IMR-90 (cell line): Measurements from ENCODE around the gene DYTN. TPM values are rescaled to one million over a fixed set of nuclear protein-coding genes. Genes with fewer than 3 reads are reported as not detected.

Source experiments
- ATAC-seq: fragments of 200-7000 bp; cut with Tn5 transposase; 2 replicates; pipeline ENCODE4 v1.9.1; 2020; ENCODE audit warnings: low read depth, mild to moderate bottlenecking, moderate library complexity
- BruUV-seq: library from RNA; stranded (reverse); fragments of 400-500 nt; replicated peaks from 2 replicates; lab custom pipeline; 2021; lab: Mats Ljungman, UMichigan
- CTCF ChIA-PET: fragments of 300-600 bp; formaldehyde crosslinking; extraction: SDS; loops from one replicate; lab custom pipeline; 2021; ENCODE audit warnings: antibody characterized with exemption; lab: Yijun Ruan, JAX
- POLR2A ChIA-PET: fragments of 300-600 bp; sonication (Branson Sonifier 250); formaldehyde crosslinking; loops from one replicate; lab custom pipeline; 2022; ENCODE audit warnings: antibody characterized with exemption; ENCODE audit not compliant: unreplicated experiment; lab: Charles Lee
- DNase-seq: peaks from one replicate; pipeline ENCODE4 v3.0.0; 2013
- H2AFZ ChIP-seq: replicated peaks from 2 replicates; pipeline ENCODE3; 2013; ENCODE audit warnings: low read length, mild to moderate bottlenecking; ENCODE audit not compliant: poor library complexity
- H2AK5ac ChIP-seq: 2 replicates; pipeline ENCODE4 v1.6.1; 2013; ENCODE audit warnings: low read depth, low read length, inconsistent platforms
- H2AK9ac ChIP-seq: replicated peaks from 2 replicates; pipeline ENCODE3; 2013; ENCODE audit warnings: mild to moderate bottlenecking, low read depth, low read length, moderate library complexity; ENCODE audit not compliant: poor library complexity
- H2BK120ac ChIP-seq: 2 replicates; pipeline ENCODE4 v1.6.1; 2013; ENCODE audit warnings: low read depth, low read length, inconsistent platforms
- H2BK15ac ChIP-seq: 3 replicates; pipeline ENCODE4 v1.6.1; 2013; ENCODE audit warnings: low read depth, low read length, inconsistent platforms
- H2BK20ac ChIP-seq: 2 replicates; pipeline ENCODE4 v1.6.1; 2013; ENCODE audit warnings: low read depth, mild to moderate bottlenecking, inconsistent platforms, low read length, moderate library complexity
- H2BK5ac ChIP-seq: 2 replicates; pipeline ENCODE4 v1.6.1; 2013; ENCODE audit warnings: mild to moderate bottlenecking, low read depth, low read length, inconsistent platforms; ENCODE audit not compliant: poor library complexity, severe bottlenecking
- H3K14ac ChIP-seq: replicated peaks from 2 replicates; pipeline ENCODE4 v1.6.1; 2013; ENCODE audit warnings: low read depth, low read length, inconsistent platforms
- H3K18ac ChIP-seq: 2 replicates; pipeline ENCODE4 v1.6.1; 2013; ENCODE audit warnings: low read depth, low read length, control low read depth
- H3K23ac ChIP-seq: 2 replicates; pipeline ENCODE4 v1.6.1; 2013; ENCODE audit warnings: low read depth, low read length, inconsistent platforms
- H3K27ac ChIP-seq: 2 replicates; pipeline ENCODE4 v1.5.1; 2013; ENCODE audit warnings: mild to moderate bottlenecking, control low read depth, low read length; ENCODE audit not compliant: insufficient read depth
- H3K27me3 ChIP-seq: 2 replicates; pipeline ENCODE4 v1.6.1; 2013; ENCODE audit warnings: low read length; ENCODE audit not compliant: control insufficient read depth, insufficient read depth
- H3K36me3 ChIP-seq: 2 replicates; pipeline ENCODE4 v1.6.1; 2013; ENCODE audit warnings: low read length, mixed read lengths; ENCODE audit not compliant: control insufficient read depth, insufficient read depth
- H3K4ac ChIP-seq: 2 replicates; pipeline ENCODE4 v1.6.1; 2013; ENCODE audit warnings: low read depth, low read length, inconsistent platforms
- H3K4me1 ChIP-seq: 2 replicates; pipeline ENCODE4 v1.6.1; 2013; ENCODE audit warnings: low read length, mixed read lengths; ENCODE audit not compliant: control insufficient read depth, insufficient read depth
- H3K4me2 ChIP-seq: 2 replicates; pipeline ENCODE4 v1.6.1; 2013; ENCODE audit warnings: low read depth, mild to moderate bottlenecking, control low read depth, low read length, moderate library complexity
- H3K4me3 ChIP-seq: 2 replicates; pipeline ENCODE4 v1.5.1; 2013; ENCODE audit warnings: low read depth, mild to moderate bottlenecking, control low read depth, low read length, moderate library complexity; ENCODE audit not compliant: insufficient read depth
- H3K56ac ChIP-seq: 2 replicates; pipeline ENCODE4 v1.6.1; 2013; ENCODE audit warnings: low read length, inconsistent platforms; ENCODE audit not compliant: insufficient read depth; ENCODE audit errors: extremely low read depth
- H3K79me1 ChIP-seq, 2 experiments: 2 replicates each; pipeline ENCODE4 v1.6.1; 2013; ENCODE audit warnings: low read length in 2 of 2, inconsistent platforms in 1 of 2, low read depth in 1 of 2
- H3K9ac ChIP-seq: 2 replicates; pipeline ENCODE4 v1.6.1; 2013; ENCODE audit warnings: low read depth, low read length, control low read depth
- H3K9me1 ChIP-seq: 2 replicates; pipeline ENCODE4 v1.6.1; 2013; ENCODE audit warnings: low read length, inconsistent platforms; ENCODE audit not compliant: insufficient read depth
- H3K9me3 ChIP-seq: 2 replicates; pipeline ENCODE4 v1.6.1; 2013; ENCODE audit warnings: low read length; ENCODE audit not compliant: control insufficient read depth, insufficient read depth
- H4K20me1 ChIP-seq: 2 replicates; pipeline ENCODE4 v1.6.1; 2013; ENCODE audit warnings: low read length, inconsistent platforms; ENCODE audit not compliant: insufficient read depth
- H4K5ac ChIP-seq: 2 replicates; pipeline ENCODE4 v1.6.1; 2013; ENCODE audit warnings: mild to moderate bottlenecking, low read depth, low read length, control low read depth
- H4K8ac ChIP-seq, 2 experiments: 2 replicates each; pipeline ENCODE4 v1.6.1; 2013; ENCODE audit warnings: low read depth in 2 of 2, low read length in 2 of 2, control low read depth in 1 of 2, inconsistent platforms in 1 of 2
- H4K91ac ChIP-seq: 2 replicates; pipeline ENCODE4 v1.6.1; 2013; ENCODE audit warnings: low read depth, low read length, inconsistent platforms; ENCODE audit not compliant: insufficient read depth
- BHLHE40 ChIP-seq: fragments of 150-350 bp; IDR thresholded peaks from 2 replicates; pipeline ENCODE4 v1.6.1; 2016; ENCODE audit warnings: mild to moderate bottlenecking, low read depth, low read length
- CEBPB ChIP-seq: IDR thresholded peaks from 2 replicates; pipeline ENCODE4 v1.6.1; 2012; ENCODE audit warnings: low read depth, low read length, improper control_type of control experiment
- CHD1 ChIP-seq: IDR thresholded peaks from 2 replicates; pipeline ENCODE4 v1.6.1; 2012; ENCODE audit warnings: low read depth, low read length, improper control_type of control experiment
- CTCF ChIP-seq: conservative IDR thresholded peaks from 2 replicates; pipeline ENCODE4 v1.5.1; 2012; ENCODE audit warnings: mild to moderate bottlenecking, low read depth, low read length, improper control_type of control experiment
- ELK1 ChIP-seq: fragments of 150-350 bp; IDR thresholded peaks from 2 replicates; pipeline ENCODE4 v1.6.1; 2016; ENCODE audit warnings: low read depth, mild to moderate bottlenecking, low read length, moderate library complexity, borderline replicate concordance
- FOS ChIP-seq: fragments of 150-350 bp; IDR thresholded peaks from 2 replicates; pipeline ENCODE4 v1.6.1; 2016; ENCODE audit warnings: low read depth, low read length
- MAFK ChIP-seq: IDR thresholded peaks from 2 replicates; pipeline ENCODE4 v1.6.1; 2012; ENCODE audit warnings: low read depth, low read length, improper control_type of control experiment
- MAZ ChIP-seq: IDR thresholded peaks from 2 replicates; pipeline ENCODE4 v1.6.1; 2012; ENCODE audit warnings: low read depth, mild to moderate bottlenecking, low read length, improper control_type of control experiment, moderate library complexity, borderline replicate concordance
- MXI1 ChIP-seq: IDR thresholded peaks from 2 replicates; pipeline ENCODE4 v1.6.1; 2012; ENCODE audit warnings: low read depth, mild to moderate bottlenecking, low read length, moderate library complexity, borderline replicate concordance
- NFE2L2 ChIP-seq: fragments of 150-350 bp; IDR thresholded peaks from 2 replicates; pipeline ENCODE4 v1.6.1; 2016; ENCODE audit warnings: low read depth, mild to moderate bottlenecking, low read length
- POLR2A ChIP-seq: IDR thresholded peaks from 2 replicates; pipeline ENCODE4 v1.6.1; 2012; ENCODE audit warnings: mild to moderate bottlenecking, low read depth, low read length
- RAD21 ChIP-seq: IDR thresholded peaks from 2 replicates; pipeline ENCODE4 v1.6.1; 2012; ENCODE audit warnings: low read length, improper control_type of control experiment
- RFX5 ChIP-seq: IDR thresholded peaks from 2 replicates; pipeline ENCODE4 v1.8.0; 2012; ENCODE audit warnings: low read depth, mild to moderate bottlenecking, low read length, moderate library complexity
- SMC3 ChIP-seq: fragments of 150-350 bp; IDR thresholded peaks from 2 replicates; pipeline ENCODE4 v1.6.1; 2016; ENCODE audit warnings: low read depth, mild to moderate bottlenecking, antibody characterized with exemption, low read length, moderate library complexity
- WGBS, 2 experiments: methylation state at CpG; one replicate each; pipeline versions ENCODE4 v1.1.5 to v1.1.7; 2013; ENCODE audit warnings: missing lambda C conversion rate in 2 of 2; ENCODE audit not compliant: insufficient read length in 1 of 2; ENCODE audit errors: extremely low coverage in 2 of 2; 5-methylcytosine and 5-hydroxymethylcytosine counted together
- dilution Hi-C: fragments of 300-500 bp; cut with HindIII; formaldehyde crosslinking; loops from one replicate; pipeline ENCODE4 v1.14.3; 2018; ENCODE audit warnings: low sequenced_read_pairs; ENCODE audit not compliant: unreplicated experiment
- in situ Hi-C: fragments of 300-500 bp; cut with MboI; formaldehyde crosslinking; loops from 3 replicates; pipeline ENCODE4 v1.14.3; 2019; ENCODE audit warnings: low sequenced_read_pairs, inconsistent platforms, mixed read lengths
- intact Hi-C: fragments of 100-400 bp; cut with micrococcal nuclease; formaldehyde crosslinking; loops from 2 replicates; pipeline ENCODE4 v1.10.0; 2022
- polyA plus RNA-seq, 3 experiments: library from polyadenylated mRNA; depleted of rRNA; stranded (reverse); fragments of >200 nt; gene quantifications; 2 replicates each; pipeline ENCODE4 v1.2.3, GENCODE V29; 2012; ENCODE audit warnings: low replicate concordance in 1 of 3
- total RNA-seq: library from RNA; depleted of rRNA; stranded (reverse); fragments of >200 nt; gene quantifications from 2 replicates; pipeline ENCODE4 v1.2.3, GENCODE V29; 2012
- TF ChIP-seq, protein P1 (sequence below): fragments of 150-350 bp; IDR thresholded peaks from 2 replicates; pipeline ENCODE4 v1.6.1; 2017; ENCODE audit warnings: mild to moderate bottlenecking, antibody characterized with exemption, low read length, low read depth

The DYTN gene
- total and polyA plus RNA-seq, 2 of the 4 experiments (the other 2 are of a cell fraction), result not detected

DNA sequence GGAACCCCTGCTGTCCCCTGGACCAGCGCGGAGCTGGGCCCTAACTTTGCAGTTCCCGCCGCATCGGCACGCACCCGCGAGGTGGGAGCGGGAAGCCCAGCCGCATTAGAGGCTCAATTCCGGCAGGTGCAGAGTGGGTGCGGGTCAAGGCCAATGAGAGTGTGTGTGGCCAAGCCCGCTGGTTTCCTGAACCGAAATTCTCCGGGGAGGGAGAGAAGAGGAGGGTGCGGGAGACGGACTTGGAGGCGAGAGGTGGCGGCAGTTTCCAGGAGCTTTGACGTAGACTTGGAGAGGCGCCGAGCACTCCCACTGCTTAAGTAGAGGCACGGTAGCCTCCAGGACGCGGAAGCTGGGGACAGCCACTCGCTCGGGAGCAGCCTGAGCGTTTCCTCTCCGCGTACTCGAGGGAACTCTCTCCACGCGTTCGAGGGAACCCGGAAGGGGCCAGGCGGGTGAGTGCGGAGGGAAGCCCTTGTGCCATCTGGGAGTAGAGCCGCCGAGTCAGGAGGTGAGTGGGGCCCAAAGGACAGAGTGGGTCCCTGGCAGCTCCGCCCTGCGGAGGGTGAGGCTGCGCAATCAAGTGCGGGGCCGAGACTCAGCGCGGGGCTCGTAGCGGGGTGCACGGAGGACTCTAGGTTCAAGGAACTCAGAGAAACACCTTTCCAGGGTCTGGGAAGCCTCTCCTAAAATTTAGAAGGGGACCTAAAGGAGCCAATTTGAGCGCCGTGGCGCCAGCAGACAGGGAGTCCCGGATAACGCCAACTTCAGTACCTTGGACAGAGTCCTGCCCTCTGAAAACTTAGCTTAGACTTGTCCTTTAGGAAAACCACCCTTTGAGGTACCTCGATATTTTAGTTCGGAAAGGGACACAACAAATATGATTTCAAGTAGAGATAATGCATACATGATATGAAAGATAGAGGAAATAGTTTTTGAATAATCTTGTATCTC is 75.8 kb downstream of the DYTN start, which contains the start of gene FAM237A:
Gene FAM237A (plus strand): TSS at position 413 of the 951 bp plus-strand sequence. CDS start 1,750 bp downstream, outside the sequence.
- dilution Hi-C loops (no loop called here), in situ Hi-C loops (no loop called here), intact Hi-C loops (no loop called here)
- Histone ChIP-seq H3K56ac (no peak within 1 kb of the TSS), H3K9me1 (no peaks in the 10 kb centered on the region), H2BK5ac (no peak within 1 kb of the TSS), H2BK20ac (no peak within 1 kb of the TSS), H4K8ac (no peak within 1 kb of the TSS), H3K79me1 (no peaks in the 10 kb centered on the region), H3K4ac (no peak within 1 kb of the TSS), H2BK120ac (no peak within 1 kb of the TSS), H3K27me3 (peaks cover 10% of the 10 kb centered on the region), H2BK15ac (no peak within 1 kb of the TSS), H3K4me1 (no peaks in the 10 kb centered on the region), H3K18ac (no peak within 1 kb of the TSS), H3K4me2 (no peak within 1 kb of the TSS), H3K4me3 (no peak within 1 kb of the TSS), H3K23ac (no peak within 1 kb of the TSS), H4K5ac (no peak within 1 kb of the TSS), H3K9ac (no peak within 1 kb of the TSS), H4K20me1 (no peaks in the 10 kb centered on the region), H3K9me3 (no peaks in the 10 kb centered on the region), H4K91ac (no peak within 1 kb of the TSS), H2AK9ac (peak within 1 kb of the TSS; percentile 25), H2AK5ac (no peak within 1 kb of the TSS), H2AFZ (no peak within 1 kb of the TSS), H3K27ac (no peak within 1 kb of the TSS), H3K14ac (no peak within 1 kb of the TSS), H3K36me3 (no peaks in the 10 kb centered on the region)
- CTCF ChIA-PET, result interaction anchor here (0.7 to 0.8 kb wide), 2 partner anchors 12 to 44 kb away, joined by 3 read pairs; no protein-coding TSS in a partner anchor
- peak; percentile 89 for ATAC-seq
- BruUV-seq, result no TSS peak
- 7% methylated on average over 25 of the region's 56 CpGs; no CpG with 5 or more reads in 1 of the 2 experiments for WGBS, 2 experiments
- DNase-seq, result peak; percentile 57
- no peak for TF ChIP-seq ELK1
- TF ChIP-seq RFX5, result no peak
- TF ChIP-seq POLR2A, result no peak
- TF ChIP-seq MAFK, result no peak
- TF ChIP-seq RAD21, result no peak
- no peak for TF ChIP-seq NFE2L2
- no peak for TF ChIP-seq FOS
- TF ChIP-seq SMC3, result no peak
- TF ChIP-seq CTCF, result no peak
- TF ChIP-seq MAZ, result no peak
- no peak for TF ChIP-seq BHLHE40
- no peak for TF ChIP-seq CEBPB
- no peak for TF ChIP-seq CHD1
- no peak for TF ChIP-seq MXI1
- TF ChIP-seq, protein P1, sequence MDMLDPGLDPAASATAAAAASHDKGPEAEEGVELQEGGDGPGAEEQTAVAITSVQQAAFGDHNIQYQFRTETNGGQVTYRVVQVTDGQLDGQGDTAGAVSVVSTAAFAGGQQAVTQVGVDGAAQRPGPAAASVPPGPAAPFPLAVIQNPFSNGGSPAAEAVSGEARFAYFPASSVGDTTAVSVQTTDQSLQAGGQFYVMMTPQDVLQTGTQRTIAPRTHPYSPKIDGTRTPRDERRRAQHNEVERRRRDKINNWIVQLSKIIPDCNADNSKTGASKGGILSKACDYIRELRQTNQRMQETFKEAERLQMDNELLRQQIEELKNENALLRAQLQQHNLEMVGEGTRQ, result no peak
- POLR2A ChIA-PET, result no interaction called here
